HG03342 (cell line): Measurements from ENCODE around the gene PRPSAP1.

Experiments
- ATAC-seq: cut with Tn5 transposase; IDR thresholded peaks from one replicate; pipeline ENCODE4 v1.9.1; 2021; ENCODE audit warnings: mild to moderate bottlenecking, moderate library complexity; ENCODE audit not compliant: unreplicated experiment

Gene PRPSAP1

GRCh38 chr17:76383546-76384221 is 30.0 kb upstream of the PRPSAP1 start:
- no peak for ATAC-seq

- no peak for ATAC-seq
Observed at GRCh38 chr17:76382803-76383545, 29.3 kb upstream of the PRPSAP1 start.

GRCh38 chr17:76382351-76382802 is 28.7 kb upstream of the PRPSAP1 start:
- no peak for ATAC-seq

- ATAC-seq = no peak
Observed at GRCh38 chr17:76381633-76382350, 28.1 kb upstream of the PRPSAP1 start.

- no peak for ATAC-seq
Observed at GRCh38 chr17:76379646-76380376, 26.1 kb upstream of the PRPSAP1 start.

- ATAC-seq = no peak
Observed at GRCh38 chr17:76379275-76379641, 25.5 kb upstream of the PRPSAP1 start.

GRCh38 chr17:76378548-76379274 is 25.0 kb upstream of the PRPSAP1 start:
- no peak for ATAC-seq

GRCh38 chr17:76376318-76377133 is 22.8 kb upstream of the PRPSAP1 start:
- ATAC-seq = no peak

GRCh38 chr17:76371656-76372628 is 18.2 kb upstream of the PRPSAP1 start:
- ATAC-seq = no peak

- no peak for ATAC-seq
Observed at GRCh38 chr17:76370261-76370993, 16.7 kb upstream of the PRPSAP1 start.

- ATAC-seq = no peak
Observed at GRCh38 chr17:76369804-76370203, 16.1 kb upstream of the PRPSAP1 start.

- ATAC-seq = no peak
Observed at GRCh38 chr17:76369379-76369778, 15.7 kb upstream of the PRPSAP1 start.

GRCh38 chr17:76368545-76368944 is 14.8 kb upstream of the PRPSAP1 start:
- ATAC-seq = no peak

GRCh38 chr17:76367642-76368041 is 13.9 kb upstream of the PRPSAP1 start:
- no peak for ATAC-seq

GRCh38 chr17:76366247-76366646 is 12.5 kb upstream of the PRPSAP1 start:
- ATAC-seq = no peak

GRCh38 chr17:76365256-76365903 is 11.7 kb upstream of the PRPSAP1 start:
- no peak for ATAC-seq

- ATAC-seq = no peak
Observed at GRCh38 chr17:76363107-76363842, 9.6 kb upstream of the PRPSAP1 start.
